HG02981 (cell line): ENCODE results near the gene HSPB7.
A peak's percentile ranks its signal among the peaks of the same experiment; 100 is the strongest.
"Not testable (repeated sequence)": the region's sequence is repeated elsewhere in the genome, so short reads cannot be mapped to it uniquely, and the experiment has no call there.

Source experiments
- ATAC-seq: cut with Tn5 transposase; IDR thresholded peaks from one replicate; pipeline ENCODE4 v1.9.1; 2021; ENCODE audit warnings: mild to moderate bottlenecking, moderate library complexity; ENCODE audit not compliant: unreplicated experiment

The HSPB7 gene

DNA sequence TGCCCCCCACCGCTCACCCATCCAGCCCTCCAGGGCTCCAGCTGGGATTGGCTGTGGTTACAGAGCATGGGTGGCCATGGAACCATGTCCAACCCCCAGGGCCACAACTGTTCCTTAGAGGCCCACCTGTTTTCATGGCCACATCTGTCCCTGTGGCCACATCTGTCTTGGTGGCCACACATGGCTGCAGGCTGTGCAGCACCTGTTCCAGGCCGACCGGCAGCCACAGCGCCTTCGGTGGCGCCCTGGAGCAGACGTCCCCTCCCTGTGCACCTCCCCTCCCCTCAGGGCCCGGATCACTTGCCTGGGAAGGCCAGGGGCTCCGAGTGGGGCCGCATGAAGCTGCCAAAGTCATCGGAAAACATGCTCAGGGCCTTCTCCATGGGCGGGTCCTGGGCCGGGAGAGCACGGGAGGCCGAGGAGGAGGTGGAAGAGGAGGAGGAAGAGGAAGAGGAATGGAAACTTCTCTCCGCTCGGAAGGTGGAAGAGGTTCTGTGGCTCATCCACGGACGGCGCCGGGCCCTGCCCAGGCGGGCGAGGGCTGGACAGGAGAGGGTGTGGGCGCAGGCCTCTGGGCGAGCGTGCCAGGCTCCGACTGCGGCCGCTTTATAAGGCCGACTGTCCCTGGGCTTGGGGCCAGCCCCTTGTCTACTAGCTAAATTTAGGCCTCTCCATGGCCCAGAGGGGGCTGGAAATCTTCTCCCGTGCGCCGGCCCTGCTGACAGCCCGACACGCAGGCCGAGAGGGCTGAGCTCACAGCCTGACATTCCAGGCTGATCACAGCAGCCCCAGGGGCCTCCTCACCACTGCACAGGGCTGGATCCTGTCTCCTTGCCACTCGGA lies at the start of gene HSPB7:
Gene HSPB7, minus strand, starts transcription at position 583 of the 843 bp plus-strand sequence. Its CDS starts 80 bp downstream, at position 503.
- ATAC-seq: no peak

DNA sequence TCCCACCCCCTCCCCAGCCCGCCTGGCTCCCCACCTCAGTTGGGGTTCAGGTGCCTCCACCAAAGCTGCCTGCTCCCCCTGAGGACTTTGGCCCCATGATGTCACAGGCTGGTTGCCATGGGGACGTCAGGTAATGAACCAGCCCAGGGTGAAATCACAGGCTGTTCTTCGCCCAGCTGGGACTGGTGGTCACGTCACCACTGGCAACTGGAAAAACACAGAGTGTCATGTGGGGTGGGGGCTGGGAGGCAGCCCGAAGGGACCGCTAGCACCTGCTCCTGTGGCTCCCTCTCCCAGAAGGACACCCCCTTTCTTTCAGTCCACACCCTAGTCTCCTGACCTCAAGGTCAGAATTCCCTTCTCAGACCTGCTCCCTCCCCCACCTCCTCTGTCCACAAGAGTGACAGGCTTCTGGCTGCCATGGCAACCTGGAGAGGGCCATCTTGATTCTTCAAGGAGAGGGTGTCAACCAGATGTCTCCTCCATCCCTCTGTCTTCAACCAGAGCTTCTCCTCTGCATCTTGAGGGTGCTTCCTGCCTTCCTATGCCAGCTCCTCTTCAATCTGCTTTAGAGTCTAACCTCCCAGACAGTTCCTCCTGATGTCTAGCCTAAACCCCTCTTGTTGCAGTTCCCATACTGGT lies 49.4 kb upstream of the HSPB7 start:
- no peak for ATAC-seq

- no peak for ATAC-seq
These were observed 48.4 kb upstream of the HSPB7 start for GRCh38 chr1:16066245-16066644.

DNA sequence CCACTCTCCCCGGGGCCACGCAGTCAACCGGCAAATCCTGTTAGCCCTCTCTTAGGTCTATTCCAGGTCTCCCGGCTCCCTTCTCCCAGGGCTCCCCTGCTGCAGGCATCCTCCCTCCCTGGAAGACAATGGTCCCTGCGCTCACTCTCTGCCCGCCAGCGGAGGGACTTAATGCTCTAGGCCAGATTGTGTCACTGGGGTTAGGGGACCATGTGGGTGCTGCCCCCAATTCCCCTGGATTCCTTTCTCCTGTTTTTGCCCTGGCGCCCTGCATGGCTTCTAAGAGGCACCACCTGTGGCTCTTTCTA lies 47.4 kb upstream of the HSPB7 start:
- no peak for ATAC-seq

- ATAC-seq: no peak
These were observed 46.9 kb upstream of the HSPB7 start for GRCh38 chr1:16064536-16065268.

DNA sequence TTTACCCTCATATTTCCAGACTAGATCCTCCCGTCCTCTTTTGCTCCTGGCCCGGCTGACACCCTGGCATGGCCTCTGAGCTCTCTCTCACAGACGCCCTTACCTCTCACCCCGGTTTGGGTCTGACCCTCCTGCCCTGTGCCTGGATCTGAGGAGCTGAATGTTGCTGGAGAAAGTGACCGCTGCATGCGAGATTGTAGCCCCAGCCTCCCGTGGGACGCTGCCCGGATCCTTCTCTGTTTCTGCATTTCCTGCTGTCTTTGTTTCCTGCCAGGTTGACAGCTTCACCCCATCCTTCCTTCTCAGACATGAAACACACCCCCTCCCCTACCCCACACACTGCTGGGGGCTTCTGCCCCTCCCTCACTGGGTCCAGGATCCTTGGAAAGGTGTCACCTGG lies 46.1 kb upstream of the HSPB7 start:
- no peak for ATAC-seq

DNA sequence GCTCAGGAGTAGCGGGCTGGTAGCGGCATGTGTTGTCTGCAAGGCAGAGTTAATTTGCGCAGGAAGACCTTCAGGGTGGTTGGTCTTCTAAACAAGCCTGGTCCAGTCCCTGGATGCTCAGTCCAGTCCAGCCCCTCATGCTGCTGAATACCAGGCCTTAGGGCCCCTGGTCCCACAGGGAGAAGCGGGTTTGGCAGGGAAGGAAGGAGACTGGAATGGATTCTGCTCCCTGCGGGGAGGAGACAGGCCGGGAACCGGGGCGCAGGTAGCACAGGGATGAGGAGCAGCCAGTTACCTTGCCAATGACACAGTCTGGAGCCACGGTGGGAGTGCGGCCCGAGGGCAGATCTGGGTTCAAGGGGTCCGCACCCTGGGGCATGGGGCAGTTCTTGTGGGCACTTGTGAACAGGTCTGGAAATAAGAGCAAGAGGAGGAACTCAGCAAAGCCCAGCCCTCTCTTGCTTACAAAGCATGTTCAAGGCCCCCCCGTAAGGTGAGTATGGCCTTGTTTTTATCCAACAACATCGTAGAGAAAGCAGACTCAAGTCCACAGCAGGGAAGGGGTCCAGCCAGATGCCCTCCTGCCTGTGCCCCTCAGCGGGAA lies 45.5 kb upstream of the HSPB7 start:
- no peak for ATAC-seq

DNA sequence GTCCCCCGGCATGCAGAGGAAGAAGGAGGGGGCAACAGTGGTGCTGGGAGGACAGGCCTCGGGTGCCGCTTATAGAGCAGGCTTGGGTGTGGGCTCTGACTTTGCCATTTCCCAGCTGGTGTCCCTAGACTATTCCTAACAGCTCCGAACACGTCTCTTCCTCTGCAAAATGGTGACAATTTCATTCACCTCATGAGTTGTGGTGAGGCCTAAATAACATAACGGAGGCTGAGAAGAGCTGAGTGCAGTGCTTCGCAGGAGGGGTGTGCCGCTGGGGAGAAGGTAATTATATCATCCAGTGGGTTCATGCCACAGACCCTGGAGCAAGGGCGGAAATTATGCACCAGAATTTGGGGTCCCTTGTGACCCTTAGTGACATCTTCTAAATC lies 44.8 kb upstream of the HSPB7 start:
- not testable (repeated sequence) for ATAC-seq

GRCh38 chr1:16061989-16062686 lies 44.3 kb upstream of the HSPB7 start:
- ATAC-seq: not testable (repeated sequence)

GRCh38 chr1:16061266-16061665 lies 43.4 kb upstream of the HSPB7 start:
- no peak for ATAC-seq

- ATAC-seq: not testable (repeated sequence)
These were observed 40.7 kb upstream of the HSPB7 start for GRCh38 chr1:16058394-16059120.

- ATAC-seq: not testable (repeated sequence)
These were observed 39.6 kb upstream of the HSPB7 start for GRCh38 chr1:16057314-16057915.

DNA sequence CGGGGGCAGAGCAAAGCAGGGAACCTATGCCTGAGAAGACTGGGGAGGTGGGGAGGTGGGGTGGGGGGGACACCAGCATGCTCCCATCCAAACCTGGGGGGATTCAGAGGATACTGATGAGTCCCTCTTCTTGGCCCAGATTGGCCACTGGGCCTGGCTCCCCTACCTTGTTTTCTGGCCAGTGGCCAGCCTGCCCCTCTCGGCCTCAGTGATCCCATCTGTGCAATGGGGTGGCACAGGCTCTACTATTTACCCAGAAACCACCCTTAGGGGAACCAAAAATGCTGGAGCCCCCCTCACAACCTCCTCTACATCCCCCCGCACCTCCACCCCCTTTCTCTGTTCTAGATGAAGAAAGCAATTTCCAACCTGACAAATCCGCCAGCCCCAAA lies 38.7 kb upstream of the HSPB7 start:
- not testable (repeated sequence) for ATAC-seq

- ATAC-seq: peak; percentile 73
These were observed 38.0 kb upstream of the HSPB7 start for GRCh38 chr1:16055613-16056520.

DNA sequence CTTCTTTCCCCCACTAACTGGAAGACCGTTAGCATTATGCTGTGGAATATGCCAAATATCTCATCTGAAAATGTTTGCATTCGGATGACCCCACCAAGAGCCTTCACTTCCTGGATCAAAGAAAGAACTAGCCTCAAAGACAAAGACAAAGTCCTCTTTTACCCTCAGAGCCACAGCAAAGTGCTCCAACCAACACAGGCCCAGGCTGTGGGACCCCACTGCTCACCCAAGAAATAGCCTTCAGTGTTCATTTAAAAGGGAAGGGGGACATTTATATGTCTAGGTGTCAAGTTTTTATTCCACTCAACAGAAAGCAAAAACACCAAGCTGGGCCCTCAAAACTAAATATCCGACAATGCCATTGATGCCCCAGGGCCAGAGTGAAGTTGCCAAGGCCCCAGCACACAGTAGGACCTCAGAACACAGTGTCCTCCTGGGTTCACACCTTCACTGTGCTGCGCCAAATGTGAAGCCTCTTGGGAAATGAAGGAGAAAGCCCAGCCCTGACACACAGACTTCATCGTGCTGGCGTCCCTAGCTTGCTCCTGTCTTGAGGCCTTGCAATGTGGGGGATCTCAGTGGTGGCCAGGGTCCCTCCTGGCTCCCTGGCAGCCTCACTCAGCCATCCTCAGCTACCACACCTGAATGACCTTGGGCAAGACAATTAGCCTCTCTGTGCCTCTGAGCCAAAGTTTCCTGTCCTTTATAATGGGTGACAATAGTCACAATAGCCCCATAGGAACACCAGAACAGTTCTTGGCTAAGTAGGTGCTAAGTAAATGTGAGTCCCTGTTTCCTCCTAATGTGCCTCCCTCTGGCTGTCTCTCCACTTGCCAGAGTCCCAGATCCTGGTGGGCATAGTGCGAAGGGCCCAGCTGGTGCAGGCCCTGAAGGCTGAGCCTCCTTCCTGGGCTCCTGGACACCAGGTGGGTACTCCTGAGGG lies 37.0 kb upstream of the HSPB7 start:
- no peak for ATAC-seq

GRCh38 chr1:16053781-16054502 lies 36.1 kb upstream of the HSPB7 start:
- no peak for ATAC-seq

GRCh38 chr1:16051949-16052348 lies 34.1 kb upstream of the HSPB7 start:
- not testable (repeated sequence) for ATAC-seq
